ENCODE results near the gene ZNF254.
A peak's percentile ranks its signal among the peaks of the same experiment; 100 is the strongest.
"Not testable (repeated sequence)": the region's sequence is repeated elsewhere in the genome, so short reads cannot be mapped to it uniquely, and the experiment has no call there.

Gene ZNF254

GRCh38 chr19:24086974-24087595 lies at the start of gene ZNF254:
Gene ZNF254, plus strand, starts transcription at chr19:24087187. Its CDS starts 121 bp downstream, at chr19:24087308.
- DNase-seq (ENCODE audit: low spot score): peak; percentile 76

GRCh38 chr19:24040621-24041020 lies 46.4 kb upstream of the ZNF254 start:
- no peak for DNase-seq (ENCODE audit: low spot score)

GRCh38 chr19:24041326-24041725 lies 45.7 kb upstream of the ZNF254 start:
- DNase-seq (ENCODE audit: low spot score): not testable (repeated sequence)

- DNase-seq (ENCODE audit: low spot score): no peak
Observed at GRCh38 chr19:24046550-24046949, 40.4 kb upstream of the ZNF254 start.

GRCh38 chr19:24048261-24048660 lies 38.7 kb upstream of the ZNF254 start:
- DNase-seq (ENCODE audit: low spot score): no peak

GRCh38 chr19:24049537-24049936 lies 37.5 kb upstream of the ZNF254 start:
- DNase-seq (ENCODE audit: low spot score): no peak

- no peak for DNase-seq (ENCODE audit: low spot score)
Observed at GRCh38 chr19:24051516-24051915, 35.5 kb upstream of the ZNF254 start.

- no peak for DNase-seq (ENCODE audit: low spot score)
Observed at GRCh38 chr19:24052811-24053210, 34.2 kb upstream of the ZNF254 start.

- no peak for DNase-seq (ENCODE audit: low spot score)
Observed at GRCh38 chr19:24053601-24054000, 33.4 kb upstream of the ZNF254 start.

GRCh38 chr19:24054044-24054935 lies 32.7 kb upstream of the ZNF254 start:
- no peak for DNase-seq (ENCODE audit: low spot score)

- no peak for DNase-seq (ENCODE audit: low spot score)
Observed at GRCh38 chr19:24055548-24055947, 31.4 kb upstream of the ZNF254 start.

GRCh38 chr19:24057144-24057543 lies 29.8 kb upstream of the ZNF254 start:
- DNase-seq (ENCODE audit: low spot score): no peak

- no peak for DNase-seq (ENCODE audit: low spot score)
Observed at GRCh38 chr19:24059563-24060295, 27.3 kb upstream of the ZNF254 start.

GRCh38 chr19:24060687-24061356 lies 26.2 kb upstream of the ZNF254 start:
- DNase-seq (ENCODE audit: low spot score): no peak

GRCh38 chr19:24062190-24062589 lies 24.8 kb upstream of the ZNF254 start:
- no peak for DNase-seq (ENCODE audit: low spot score)

- DNase-seq (ENCODE audit: low spot score): no peak
Observed at GRCh38 chr19:24063295-24063694, 23.7 kb upstream of the ZNF254 start.

GRCh38 chr19:24064175-24064574 lies 22.8 kb upstream of the ZNF254 start:
- no peak for DNase-seq (ENCODE audit: low spot score)

- no peak for DNase-seq (ENCODE audit: low spot score)
Observed at GRCh38 chr19:24065243-24065642, 21.7 kb upstream of the ZNF254 start.

- no peak for DNase-seq (ENCODE audit: low spot score)
Observed at GRCh38 chr19:24065865-24066604, 21.0 kb upstream of the ZNF254 start.

GRCh38 chr19:24069905-24070657 lies 16.9 kb upstream of the ZNF254 start:
- DNase-seq (ENCODE audit: low spot score): no peak

- DNase-seq (ENCODE audit: low spot score): no peak
Observed at GRCh38 chr19:24071078-24071477, 15.9 kb upstream of the ZNF254 start.

All from SW480 (cell line).